Inflammatory macrophage (primary cell): ENCODE results near the gene SMIM10L2A.
"Not testable (repeated sequence)": the region's sequence is repeated elsewhere in the genome, so short reads cannot be mapped to it uniquely, and the experiment has no call there.

Experiments
- DNase-seq, 2 donors: peaks; one replicate each; pipeline ENCODE4 v3.0.0-alpha.2; 2020 to 2022

Gene SMIM10L2A

GRCh38 chrX:135461756-135462155, 40.0 kb downstream of the SMIM10L2A start:
- not testable (repeated sequence) for DNase-seq

DNA sequence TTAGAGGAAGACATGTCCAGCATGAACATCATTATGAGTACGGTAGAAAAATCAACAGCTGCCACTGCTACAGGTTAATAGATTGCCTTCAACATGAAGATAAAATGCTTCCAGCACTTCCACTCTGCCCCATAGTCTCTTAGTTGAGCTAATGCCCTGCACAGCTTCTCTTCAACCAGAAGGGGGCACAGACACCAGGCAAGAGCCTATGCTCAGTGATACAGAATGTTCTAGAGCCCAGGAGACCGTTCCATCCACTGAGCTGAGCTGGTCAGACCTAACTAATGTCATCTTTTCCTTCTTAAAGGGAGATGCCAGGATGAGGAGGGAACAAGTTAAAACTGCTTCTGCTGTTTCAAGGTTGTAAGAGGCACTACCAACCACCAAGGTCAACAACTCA, 42.2 kb downstream of the SMIM10L2A start:
- peak in 1 of 2 donors; percentile 17 for DNase-seq

GRCh38 chrX:135476378-135476777, 54.6 kb downstream of the SMIM10L2A start:
- DNase-seq: no peak

DNA sequence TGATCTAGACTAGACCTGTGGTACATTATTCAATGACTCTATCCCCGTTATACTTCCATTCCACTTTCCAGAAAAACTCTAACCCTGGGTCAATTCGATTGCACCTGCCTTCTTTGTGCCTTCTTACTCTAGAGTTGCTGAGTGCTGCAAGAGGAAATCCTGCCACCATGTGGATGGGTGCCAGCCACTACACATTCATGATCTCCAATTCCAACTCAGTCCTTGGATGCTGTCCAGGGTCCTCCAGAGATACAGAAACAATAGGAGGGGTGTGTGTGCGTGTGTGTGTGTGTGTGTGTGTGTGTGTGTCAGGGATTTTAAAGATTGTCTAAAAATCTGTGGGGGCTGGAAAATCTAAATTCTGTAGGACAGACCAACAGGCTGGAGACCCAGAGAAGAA, 55.8 kb downstream of the SMIM10L2A start:
- DNase-seq: peak; percentile 30 to 49
